HG03108 (cell line): ENCODE measurements around the gene SPAG5.

Experiments
- ATAC-seq: cut with Tn5 transposase; IDR thresholded peaks from one replicate; pipeline ENCODE4 v1.9.1; 2021; ENCODE audit warnings: moderate library complexity; ENCODE audit not compliant: unreplicated experiment

SPAG5 gene

DNA sequence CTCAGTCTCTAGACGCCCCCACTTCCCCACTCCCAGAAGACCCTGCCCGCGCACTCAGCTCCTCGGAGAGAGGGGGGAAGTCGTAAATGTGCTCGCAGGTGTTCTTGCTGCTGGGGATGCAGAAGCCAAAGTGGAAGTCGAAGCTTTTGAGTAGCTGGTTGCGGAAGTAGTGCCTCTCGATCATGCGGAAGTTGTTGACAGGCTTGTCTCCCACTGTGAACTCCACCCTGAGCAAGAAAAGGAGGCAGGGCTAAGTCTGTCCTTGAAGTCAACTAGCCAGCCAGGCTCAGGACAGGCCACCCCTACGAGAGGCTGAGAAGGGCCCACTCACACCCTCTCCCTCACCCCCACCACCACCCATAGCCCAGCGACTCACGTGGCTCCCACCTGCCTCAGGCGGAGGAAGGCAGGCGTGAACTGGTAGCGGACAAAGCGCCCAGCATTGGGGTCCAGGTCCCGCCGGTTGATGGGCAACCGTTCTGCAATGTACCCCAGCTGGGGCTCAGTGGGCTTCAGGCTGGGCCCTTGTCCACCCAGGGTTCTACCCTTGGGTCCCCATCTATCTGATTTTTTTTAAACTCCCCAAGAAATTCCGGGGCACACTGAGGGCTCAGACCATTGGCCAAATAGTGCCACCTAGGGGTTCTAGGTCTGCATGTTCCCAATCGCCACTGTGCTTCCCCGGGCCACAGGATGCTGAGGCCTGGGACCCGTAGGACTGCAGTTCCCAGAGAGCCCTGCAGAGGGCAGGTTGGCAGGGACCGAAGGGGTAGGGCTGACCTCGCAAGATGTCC lies 51.0 kb downstream of the SPAG5 start:
- no peak for ATAC-seq

DNA sequence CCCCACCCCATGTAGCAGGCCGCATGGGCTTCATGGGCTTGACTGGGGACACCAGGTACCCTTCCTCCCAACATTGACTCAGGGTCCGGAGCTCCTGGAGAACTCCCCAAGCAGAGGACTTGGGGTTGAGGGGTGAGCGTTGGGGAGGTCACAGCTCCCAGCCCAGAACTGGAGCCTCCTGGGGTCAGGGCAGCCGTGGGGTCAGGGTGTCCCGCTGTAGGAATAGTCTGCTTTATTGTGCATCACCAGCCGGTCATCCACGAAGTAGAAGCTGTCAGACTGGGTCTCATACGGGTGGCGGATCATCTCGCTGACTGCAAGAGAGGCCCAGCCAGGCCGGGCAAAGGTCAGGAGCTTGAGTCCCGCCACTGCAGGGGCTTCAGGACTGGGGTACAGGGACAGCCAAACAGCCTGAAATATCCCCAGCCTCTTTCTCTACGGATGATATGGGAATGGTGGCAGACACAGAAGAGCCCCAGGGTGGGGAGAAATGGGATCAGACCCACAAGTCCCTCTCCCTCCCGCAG lies 51.7 kb downstream of the SPAG5 start:
- ATAC-seq, result no peak

DNA sequence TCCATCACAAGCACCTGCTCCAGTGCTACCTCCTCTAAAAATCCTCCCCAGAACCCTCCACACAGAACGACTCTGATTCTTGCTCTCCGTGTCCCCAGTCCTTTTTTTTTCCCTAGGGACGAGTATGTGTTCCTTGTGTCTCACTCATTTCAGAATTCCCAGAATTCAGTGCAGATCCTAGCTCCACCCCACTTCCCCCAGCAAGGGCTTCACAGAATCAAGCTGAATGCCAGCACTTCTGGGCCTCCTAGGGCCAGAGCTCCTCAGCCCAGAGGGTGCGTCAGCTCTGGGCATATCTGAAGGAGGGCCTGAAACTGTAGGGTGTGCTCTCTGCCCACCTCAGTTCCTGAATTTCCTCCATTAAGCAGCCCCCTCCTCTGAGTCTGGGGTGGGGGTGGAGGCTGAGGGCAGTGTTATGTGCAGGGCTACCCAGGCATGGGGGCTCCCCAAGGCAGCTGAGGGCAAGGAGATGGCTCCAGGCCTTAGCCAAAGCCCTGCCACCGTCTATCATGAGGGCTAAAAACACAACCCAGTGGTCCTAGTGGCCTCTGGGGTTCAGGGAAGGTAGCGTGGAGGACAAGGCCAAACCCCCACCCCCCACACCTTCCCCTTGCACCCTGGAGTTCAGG lies 52.9 kb downstream of the SPAG5 start:
- ATAC-seq, result no peak

DNA sequence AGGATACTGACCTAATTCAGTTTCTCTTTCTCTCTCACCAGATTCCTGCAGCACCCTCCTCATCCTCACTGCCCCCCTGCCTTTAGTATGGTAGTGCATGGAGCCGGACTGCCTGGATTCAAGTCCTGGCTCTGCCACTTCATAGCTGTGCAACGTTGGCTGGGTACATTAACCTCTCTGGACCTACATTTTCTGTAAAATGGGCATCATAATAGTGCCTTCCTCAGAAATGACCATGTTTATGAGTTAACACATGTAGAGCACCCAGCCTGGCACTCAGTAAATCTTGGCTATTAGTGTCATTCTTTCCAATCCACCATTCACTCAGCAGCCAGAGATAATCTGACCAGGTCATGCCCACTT lies 53.7 kb downstream of the SPAG5 start:
- ATAC-seq, result no peak

GRCh38 chr17:28544402-28545140 lies 54.3 kb downstream of the SPAG5 start:
- no peak for ATAC-seq

DNA sequence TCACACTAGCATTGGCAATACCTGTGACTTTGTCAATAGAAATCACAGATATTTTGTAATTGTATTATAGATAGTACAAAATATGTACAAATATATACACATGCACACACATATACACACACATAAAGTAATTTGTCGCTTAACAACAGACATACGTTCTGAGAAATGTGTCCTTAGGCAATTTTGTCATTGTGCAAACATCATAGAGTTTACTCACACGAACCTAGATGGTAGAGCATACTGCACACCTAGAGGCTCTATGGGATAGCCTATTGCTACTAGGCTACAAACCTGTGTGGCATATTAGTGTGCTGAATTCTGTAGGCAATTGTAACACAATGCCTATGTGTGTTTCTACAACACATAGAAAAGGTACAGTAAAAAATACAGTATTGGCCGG lies 57.4 kb downstream of the SPAG5 start:
- no peak for ATAC-seq

- ATAC-seq, result no peak
These were observed 58.6 kb downstream of the SPAG5 start for GRCh38 chr17:28540231-28540630.

DNA sequence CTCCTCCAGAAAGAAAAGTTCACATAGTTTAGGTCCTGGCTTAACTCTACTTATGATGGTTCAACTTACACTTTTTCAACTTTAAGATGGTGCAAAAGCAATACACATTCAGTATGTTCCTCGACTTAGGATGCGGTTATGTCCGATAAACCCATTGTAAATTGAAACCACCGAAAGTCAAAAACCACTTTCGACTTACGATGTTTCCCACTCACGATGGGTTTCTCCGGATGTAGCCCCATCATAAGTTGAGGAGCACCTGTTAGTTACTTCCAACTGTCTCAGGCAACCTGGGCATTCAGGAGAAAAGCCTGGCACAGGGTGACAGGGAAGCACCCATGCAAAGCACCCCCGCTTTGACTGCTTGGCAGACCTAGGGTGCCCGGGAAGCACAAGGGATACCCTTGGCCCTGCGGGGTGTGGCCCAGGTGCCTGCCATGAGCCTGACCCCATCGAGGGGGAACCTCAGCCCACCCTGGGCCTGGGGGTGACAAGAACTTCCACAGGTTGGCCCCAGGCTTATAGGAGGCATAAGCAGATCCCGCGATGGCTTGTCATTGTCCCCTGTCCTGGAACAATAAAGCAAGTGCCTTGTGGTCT lies 60.4 kb downstream of the SPAG5 start:
- no peak for ATAC-seq

DNA sequence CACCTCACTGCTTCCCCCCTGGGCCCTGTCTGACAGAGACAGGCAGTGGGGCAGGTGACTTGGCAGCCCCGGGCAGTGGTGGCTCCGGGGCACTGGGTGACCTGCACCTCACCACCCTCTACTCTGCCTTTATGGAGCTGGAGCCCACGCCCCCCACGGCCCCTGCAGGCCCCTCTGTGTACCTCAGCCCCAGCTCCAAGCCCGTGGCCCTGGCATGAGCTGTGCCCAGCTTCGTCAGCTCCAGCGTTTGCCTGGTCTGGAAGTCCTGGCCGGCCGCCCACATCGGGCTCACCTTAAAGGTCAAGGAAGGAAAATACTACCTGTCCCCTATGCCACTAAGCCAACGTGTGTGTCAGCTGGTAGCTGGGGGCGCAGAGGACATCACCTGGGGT lies 61.6 kb downstream of the SPAG5 start:
- ATAC-seq, result no peak

DNA sequence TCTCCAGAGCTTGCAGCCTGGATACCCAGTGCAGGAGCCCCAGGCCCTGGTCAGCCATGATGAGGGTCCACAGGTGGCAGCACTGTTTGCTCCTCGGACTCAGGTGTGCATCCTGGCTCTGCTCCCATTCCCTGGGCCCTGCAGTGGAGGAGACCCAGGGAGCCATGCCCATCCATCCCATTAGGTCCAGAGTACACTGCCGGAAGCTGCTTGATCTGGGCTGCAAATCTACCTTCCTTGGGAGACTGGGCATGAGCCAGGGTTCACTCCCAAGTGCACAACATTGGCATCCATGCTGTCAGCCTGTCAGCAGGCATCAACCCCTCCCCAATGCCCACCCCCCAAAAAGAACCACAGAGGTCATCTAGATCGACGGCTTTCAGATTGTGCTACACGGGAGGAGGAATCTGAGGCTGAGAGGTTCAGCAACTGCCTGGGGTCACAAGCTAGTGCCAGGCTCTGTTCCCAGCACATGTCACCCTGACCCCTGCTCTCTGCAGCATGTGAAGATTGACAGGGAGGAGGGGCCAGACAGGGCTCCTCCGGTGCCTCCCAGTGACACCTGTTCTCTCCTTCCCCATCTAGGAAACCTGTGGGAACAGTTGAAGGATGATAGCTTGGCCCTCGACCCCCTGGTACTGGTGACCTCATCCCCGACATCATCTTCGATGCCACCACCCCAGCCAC lies 62.1 kb downstream of the SPAG5 start:
- no peak for ATAC-seq

DNA sequence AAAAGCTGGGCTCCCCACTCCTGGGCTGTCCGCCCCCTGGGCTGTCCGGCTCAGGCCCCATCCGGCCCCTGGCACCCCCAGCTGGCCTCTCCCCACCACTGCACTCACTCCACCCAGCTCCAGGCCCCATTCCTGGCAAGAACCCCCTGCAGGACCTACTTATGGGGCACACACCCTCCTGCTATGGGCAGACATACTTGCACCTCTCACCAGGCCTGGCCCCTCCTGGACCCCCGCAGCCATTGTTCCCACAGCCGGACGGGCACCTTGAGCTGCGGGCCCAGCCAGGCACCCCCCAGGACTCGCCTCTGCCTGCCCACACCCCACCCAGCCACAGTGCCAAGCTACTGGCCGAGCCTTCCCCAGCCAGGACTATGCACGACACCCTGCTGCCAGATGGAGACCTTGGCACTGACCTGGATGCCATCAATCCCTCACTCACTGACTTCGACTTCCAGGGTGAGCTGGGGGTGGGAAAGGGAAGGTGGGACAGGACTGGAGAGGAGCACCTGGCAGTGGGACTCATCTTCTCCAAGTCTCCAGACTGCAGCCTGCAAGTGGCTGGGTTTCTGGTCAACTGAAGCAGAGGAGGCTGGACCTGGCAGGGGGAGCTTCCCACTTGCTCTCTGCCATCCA lies 64.0 kb downstream of the SPAG5 start:
- ATAC-seq, result no peak

DNA sequence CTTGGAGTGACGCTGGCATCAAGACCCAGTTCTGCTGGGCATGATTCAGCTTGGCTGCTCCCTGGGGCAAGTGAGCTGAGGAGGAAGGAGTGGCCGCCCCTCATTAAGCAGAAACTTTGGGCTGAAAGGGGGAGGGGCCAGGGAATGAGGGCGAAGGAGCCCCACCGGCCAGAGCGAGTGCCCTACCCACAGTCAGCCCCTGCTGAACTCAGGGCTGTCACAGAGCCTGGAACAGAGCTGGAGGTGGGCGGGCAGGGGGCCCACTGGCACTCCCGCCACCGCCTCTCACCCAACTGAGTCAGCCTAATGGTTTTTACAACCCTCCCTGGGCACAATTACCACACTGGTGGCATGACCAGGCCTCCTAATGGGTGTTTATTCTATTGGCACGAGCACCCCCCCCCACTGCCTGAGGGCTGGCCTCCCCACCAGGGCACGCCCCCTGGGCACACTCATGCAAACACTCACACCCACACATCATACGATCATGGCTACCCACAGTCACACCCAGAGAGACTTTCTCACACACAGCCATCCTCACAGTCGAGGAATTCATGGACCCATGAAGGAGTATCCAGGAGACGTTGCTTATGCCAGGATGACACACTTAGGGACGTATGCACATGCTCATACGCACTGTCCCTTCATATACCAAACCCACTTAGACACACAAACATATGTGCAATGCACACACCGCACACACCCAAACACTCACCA lies 65.6 kb downstream of the SPAG5 start:
- no peak for ATAC-seq

DNA sequence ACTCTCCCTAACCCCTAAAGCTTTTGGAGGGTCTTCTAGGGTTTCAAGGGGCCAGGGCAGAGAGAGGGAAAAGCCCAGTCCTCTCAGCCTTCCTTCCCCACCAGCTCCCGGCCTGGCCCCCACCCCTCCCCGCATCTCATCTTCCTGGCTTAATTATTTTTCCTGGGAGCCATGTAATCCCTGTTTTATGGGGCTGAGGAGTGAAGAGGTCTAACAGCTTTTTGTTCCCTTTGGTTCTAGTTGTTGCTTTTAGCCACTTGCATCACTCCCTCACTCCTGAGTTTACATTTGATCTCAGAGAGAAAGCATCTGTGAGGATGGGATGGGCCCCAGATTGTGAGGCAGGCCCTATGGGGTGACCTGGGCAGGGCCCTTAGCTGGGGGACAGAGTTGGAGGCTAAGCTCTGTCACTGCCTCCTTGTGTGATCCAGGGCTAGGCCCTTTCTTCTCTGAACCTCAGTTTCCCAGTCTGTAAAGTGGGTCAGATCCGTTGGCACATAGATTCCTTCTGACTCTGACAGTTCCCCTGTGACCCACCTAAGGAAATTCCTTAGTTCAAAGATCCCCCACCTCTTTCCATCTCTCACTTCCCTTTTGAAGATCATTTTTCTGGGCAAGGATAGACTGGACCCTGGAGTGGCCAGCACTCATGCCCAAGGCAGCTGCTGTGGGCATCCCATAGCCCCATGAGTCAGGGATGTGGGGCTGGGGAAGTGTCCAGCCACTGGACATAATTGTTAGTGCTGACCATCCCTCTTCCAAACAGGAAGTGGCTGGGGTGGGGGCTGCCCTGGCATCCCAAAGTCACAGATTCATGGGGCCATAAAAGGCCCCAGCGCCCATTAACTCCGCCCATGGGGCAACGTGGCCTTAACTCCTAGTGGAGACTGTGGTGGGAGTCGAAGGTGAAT lies 66.5 kb downstream of the SPAG5 start:
- no peak for ATAC-seq

DNA sequence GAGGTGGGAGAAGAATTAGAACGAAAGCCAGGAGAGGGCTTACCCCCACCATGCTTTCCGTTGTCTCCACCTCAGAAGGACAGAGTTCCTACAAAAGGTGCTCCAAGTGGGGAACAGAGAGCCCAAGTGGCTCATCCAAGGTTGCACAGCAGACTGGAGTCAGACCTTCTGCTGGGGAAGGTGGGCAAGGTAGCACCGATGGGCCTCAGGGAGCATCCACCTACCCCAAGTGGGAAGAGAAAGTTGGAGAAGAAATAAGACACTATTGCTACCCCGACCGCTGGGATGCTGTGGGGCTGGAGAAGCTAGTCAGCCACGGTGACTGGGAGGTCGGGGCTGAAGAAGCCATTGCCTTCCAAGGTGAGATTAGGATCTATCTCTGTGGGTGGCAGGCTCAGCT lies 67.9 kb downstream of the SPAG5 start:
- no peak for ATAC-seq

GRCh38 chr17:28530250-28530649 lies 68.6 kb downstream of the SPAG5 start:
- no peak for ATAC-seq

DNA sequence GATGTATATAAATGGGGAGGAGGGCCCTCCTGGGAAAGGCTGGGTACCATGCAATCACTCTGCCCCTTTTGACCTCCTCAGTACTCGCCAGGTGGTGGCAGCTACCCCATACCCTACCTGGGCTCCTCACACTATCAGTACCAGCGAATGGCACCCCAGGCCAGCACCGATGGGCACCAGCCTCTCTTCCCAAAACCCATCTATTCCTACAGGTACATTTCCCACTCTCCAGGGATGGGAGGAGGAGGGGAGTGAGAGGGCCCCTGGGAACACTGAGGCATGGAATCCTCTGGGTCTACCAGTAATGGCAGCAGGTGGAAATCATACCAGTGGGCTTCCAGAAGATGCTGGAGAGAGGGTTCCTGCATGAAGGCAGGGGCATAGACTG lies 69.8 kb downstream of the SPAG5 start:
- no peak for ATAC-seq

DNA sequence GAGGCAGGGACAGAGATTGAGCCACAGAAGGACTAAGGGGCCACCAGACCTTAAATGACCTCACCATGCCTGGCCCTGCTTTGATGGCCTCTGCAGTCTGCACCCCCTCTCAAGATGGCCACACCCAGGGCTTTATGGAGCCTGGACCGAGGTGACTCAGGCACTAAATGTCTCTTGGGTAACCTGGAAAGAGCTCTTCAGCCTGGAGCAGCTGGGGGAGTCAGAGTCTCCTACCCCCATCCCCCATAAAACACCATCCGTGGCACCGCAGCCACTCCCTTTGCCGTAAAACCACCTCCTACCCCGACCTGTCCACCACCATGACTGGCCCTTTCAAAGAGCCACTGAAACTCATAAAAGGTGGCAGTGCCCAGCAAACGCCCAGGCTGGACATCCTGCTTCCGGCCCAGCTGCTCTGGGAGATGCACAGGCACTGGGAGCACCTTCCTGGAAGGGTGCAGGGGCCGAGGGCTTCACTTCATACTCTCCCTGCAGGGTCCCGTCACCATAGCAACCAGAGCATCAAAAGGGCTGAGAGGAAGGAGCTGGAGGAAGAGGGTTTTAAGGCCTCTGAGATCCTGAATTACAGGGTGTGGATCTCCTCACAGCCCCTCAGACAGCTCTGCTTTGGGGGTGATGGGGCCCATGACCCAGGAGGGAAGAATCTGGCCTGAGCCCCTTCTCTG lies 70.4 kb downstream of the SPAG5 start:
- ATAC-seq, result no peak

GRCh38 chr17:28527859-28528258 lies 71.0 kb downstream of the SPAG5 start:
- no peak for ATAC-seq
